GM23248 (cell line): ENCODE results near the gene RAB30. TPM values are rescaled to one million over a fixed set of nuclear protein-coding genes. Genes with fewer than 3 reads are reported as not detected.
"Not testable (repeated sequence)": the region's sequence is repeated elsewhere in the genome, so short reads cannot be mapped to it uniquely, and the experiment has no call there.

ENCODE experiments used
- DNase-seq: peaks from one replicate; pipeline ENCODE4 v3.0.0-alpha.2; 2015
- H2AFZ ChIP-seq: fragments of 200-600 bp; sonication (generic); 2 replicates; pipeline ENCODE4 v1.6.1; 2016; ENCODE audit warnings: antibody characterized with exemption
- H3F3A ChIP-seq: fragments of 200-600 bp; sonication (generic); 2 replicates; pipeline ENCODE4 v1.6.1; 2016; ENCODE audit warnings: mild to moderate bottlenecking, antibody characterized with exemption, mixed run types; ENCODE audit not compliant: insufficient read depth
- H3K27ac ChIP-seq: fragments of 200-600 bp; sonication (generic); 2 replicates; pipeline ENCODE4 v1.5.1; 2016; ENCODE audit warnings: mild to moderate bottlenecking
- H3K27me3 ChIP-seq: fragments of 200-600 bp; sonication (generic); replicated peaks from 2 replicates; pipeline ENCODE4 v1.6.1; 2016; ENCODE audit warnings: mild to moderate bottlenecking; ENCODE audit not compliant: insufficient read depth
- H3K36me3 ChIP-seq: fragments of 200-600 bp; sonication (generic); 2 replicates; pipeline ENCODE4 v1.6.1; 2016; ENCODE audit warnings: low read depth, mild to moderate bottlenecking
- H3K4me1 ChIP-seq: fragments of 200-600 bp; sonication (generic); 2 replicates; pipeline ENCODE4 v1.6.1; 2016; ENCODE audit warnings: mild to moderate bottlenecking; ENCODE audit not compliant: insufficient read depth
- H3K4me2 ChIP-seq: fragments of 200-600 bp; sonication (generic); one replicate; pipeline ENCODE4 v1.6.1; 2016; ENCODE audit warnings: mild to moderate bottlenecking; ENCODE audit not compliant: unreplicated experiment
- H3K4me3 ChIP-seq: fragments of 200-600 bp; sonication (generic); 2 replicates; pipeline ENCODE4 v1.5.1; 2016; ENCODE audit warnings: mild to moderate bottlenecking
- H3K79me2 ChIP-seq: fragments of 200-600 bp; sonication (generic); 2 replicates; pipeline ENCODE4 v1.6.1; 2016; ENCODE audit warnings: mild to moderate bottlenecking; ENCODE audit not compliant: insufficient read depth
- H3K9ac ChIP-seq: fragments of 200-600 bp; sonication (generic); 2 replicates; pipeline ENCODE4 v1.6.1; 2016; ENCODE audit warnings: mild to moderate bottlenecking
- H3K9me2 ChIP-seq: fragments of 200-600 bp; sonication (generic); 2 replicates; pipeline ENCODE4 v1.6.1; 2016; ENCODE audit warnings: mixed run types, mild to moderate bottlenecking, moderate library complexity; ENCODE audit not compliant: insufficient read depth
- H3K9me3 ChIP-seq: fragments of 200-600 bp; sonication (generic); one replicate; pipeline ENCODE4 v1.6.1; 2017; ENCODE audit warnings: low read depth
- H4K20me1 ChIP-seq: fragments of 200-600 bp; sonication (generic); 2 replicates; pipeline ENCODE4 v1.6.0; 2016; ENCODE audit not compliant: insufficient read depth
- EZH2 ChIP-seq: fragments of 200-600 bp; sonication (generic); IDR thresholded peaks from 2 replicates; pipeline ENCODE4 v1.6.1; 2018; ENCODE audit warnings: antibody characterized with exemption, mild to moderate bottlenecking; ENCODE audit not compliant: insufficient read depth, poor library complexity, severe bottlenecking
- EZH2phosphoT487 ChIP-seq: fragments of 200-600 bp; sonication (generic); IDR thresholded peaks from 2 replicates; pipeline ENCODE4 v1.6.1; 2018; ENCODE audit warnings: antibody characterized with exemption, moderate library complexity, mild to moderate bottlenecking, low read depth; ENCODE audit not compliant: insufficient read depth
- WGBS, 2 experiments: methylation state at CpG; one replicate each; pipeline ENCODE4 v1.1.6; 2015 to 2017; ENCODE audit warnings: low lambda C conversion rate in 2 of 2, low coverage in 1 of 2; ENCODE audit errors: missing lambda C conversion rate in 2 of 2; 5-methylcytosine and 5-hydroxymethylcytosine counted together
- in situ Hi-C: fragments of 300-500 bp; cut with MboI; formaldehyde crosslinking; loops from 2 replicates; pipeline ENCODE4 v1.15.0; 2020
- polyA plus RNA-seq: library from polyadenylated mRNA; unstranded; fragments of >200 nt; fragmentation: Nextera tagmentation; extraction: Ambion mirVana; gene quantifications from 2 replicates; pipeline ENCODE4 v1.2.1, GENCODE V29; 2016
- total RNA-seq: library from RNA; depleted of rRNA; stranded (reverse); fragments of >200 nt; shearing (Covaris generic); gene quantifications from 2 replicates; pipeline ENCODE4 v1.2.3, GENCODE V29; 2014

Gene RAB30
- total and polyA plus RNA-seq, 2 experiments from 2014 or later = 10.6 to 14.0 TPM

GRCh38 chr11:82960779-82961143 is 110.9 kb downstream of the RAB30 start:
- H3K9ac ChIP-seq = no peak overlapping the region
- no peaks in the 10 kb centered on the region for H3F3A ChIP-seq
- no peaks in the 10 kb centered on the region for H3K36me3 ChIP-seq
- TF ChIP-seq EZH2 (no peak), EZH2phosphoT487 (no peak)
- H2AFZ ChIP-seq = no peak overlapping the region
- H3K4me3 ChIP-seq = no peak overlapping the region
- no peaks in the 10 kb centered on the region for H3K9me3 ChIP-seq
- H3K9me2 ChIP-seq = no peaks in the 10 kb centered on the region
- in situ Hi-C loops = no loop called here
- no peaks in the 10 kb centered on the region for H3K27me3 ChIP-seq
- no peak overlapping the region for H3K4me2 ChIP-seq
- H3K4me1 ChIP-seq = no peaks in the 10 kb centered on the region
- DNase-seq = no peak
- no peak overlapping the region for H3K27ac ChIP-seq
- H3K79me2 ChIP-seq = no peaks in the 10 kb centered on the region
- WGBS, 2 experiments = 47 to 64% methylated on average over 2 of the region's 2 CpGs
- no peaks in the 10 kb centered on the region for H4K20me1 ChIP-seq

- TF ChIP-seq EZH2phosphoT487 = no peak
- TF ChIP-seq EZH2 = no peak
Observed at GRCh38 chr11:82959987-82960778, 111.5 kb downstream of the RAB30 start.

GRCh38 chr11:82955736-82956453 is 115.8 kb downstream of the RAB30 start:
- H3K27ac ChIP-seq, in situ Hi-C loops, H3K4me1 ChIP-seq, H3F3A ChIP-seq, H3K79me2 ChIP-seq, H4K20me1 ChIP-seq, H3K9ac ChIP-seq, H3K4me3 ChIP-seq, DNase-seq, H3K27me3 ChIP-seq, H3K9me3 ChIP-seq, H3K9me2 ChIP-seq, H3K36me3 ChIP-seq, H3K4me2 ChIP-seq: not testable (repeated sequence)
- H2AFZ ChIP-seq = peak overlapping the region; percentile 45; the same call in 1 of the 2 replicates
- WGBS, 2 experiments = 45 to 49% methylated on average over 9 of the region's 9 CpGs

More at GRCh38 chr11:82959987-82960778, 111.5 kb downstream of the RAB30 start:
- Histone ChIP-seq H4K20me1 (no peaks in the 10 kb centered on the region), H3K9me2 (no peaks in the 10 kb centered on the region), H3K9me3 (no peaks in the 10 kb centered on the region), H3K27me3 (no peaks in the 10 kb centered on the region), H3K4me2 (no peak overlapping the region), H3K36me3 (no peaks in the 10 kb centered on the region), H3K9ac (no peak overlapping the region), H3F3A (no peaks in the 10 kb centered on the region), H3K4me3 (no peak overlapping the region), H3K27ac (no peak overlapping the region), H3K79me2 (no peaks in the 10 kb centered on the region), H3K4me1 (no peaks in the 10 kb centered on the region), H2AFZ (no peak overlapping the region)
- DNase-seq = no peak
- in situ Hi-C loops = no loop called here
- 74 to 77% methylated on average over 5 of the region's 5 CpGs for WGBS, 2 experiments

GRCh38 chr11:82950502-82950901 is 121.2 kb downstream of the RAB30 start:
- H3K9me2 ChIP-seq, H2AFZ ChIP-seq, H3K4me3 ChIP-seq, H3K9me3 ChIP-seq, H3K4me2 ChIP-seq, H3K27me3 ChIP-seq, DNase-seq, H3K27ac ChIP-seq, H3F3A ChIP-seq, in situ Hi-C loops, H3K4me1 ChIP-seq, H3K9ac ChIP-seq, H3K79me2 ChIP-seq, H3K36me3 ChIP-seq, H4K20me1 ChIP-seq: not testable (repeated sequence)
- WGBS, 2 experiments = 48 to 77% methylated on average over 2 of the region's 2 CpGs

GRCh38 chr11:82949352-82949751 is 122.3 kb downstream of the RAB30 start:
- in situ Hi-C loops = no loop called here
- TF ChIP-seq EZH2 = no peak
- no peak for TF ChIP-seq EZH2phosphoT487

More at GRCh38 chr11:82949352-82949751, 122.3 kb downstream of the RAB30 start:
- Histone ChIP-seq H2AFZ (no peak overlapping the region), H3K4me3 (no peak overlapping the region), H3K36me3 (no peaks in the 10 kb centered on the region), H4K20me1 (no peaks in the 10 kb centered on the region), H3K9me2 (no peaks in the 10 kb centered on the region), H3K79me2 (no peaks in the 10 kb centered on the region), H3F3A (no peaks in the 10 kb centered on the region), H3K4me1 (no peaks in the 10 kb centered on the region), H3K9ac (no peak overlapping the region), H3K27ac (no peak overlapping the region), H3K4me2 (no peak overlapping the region), H3K27me3 (no peaks in the 10 kb centered on the region), H3K9me3 (no peaks in the 10 kb centered on the region)
- DNase-seq = no peak
